ENCODE measurements around the gene AP3S2.

Gene AP3S2

DNA sequence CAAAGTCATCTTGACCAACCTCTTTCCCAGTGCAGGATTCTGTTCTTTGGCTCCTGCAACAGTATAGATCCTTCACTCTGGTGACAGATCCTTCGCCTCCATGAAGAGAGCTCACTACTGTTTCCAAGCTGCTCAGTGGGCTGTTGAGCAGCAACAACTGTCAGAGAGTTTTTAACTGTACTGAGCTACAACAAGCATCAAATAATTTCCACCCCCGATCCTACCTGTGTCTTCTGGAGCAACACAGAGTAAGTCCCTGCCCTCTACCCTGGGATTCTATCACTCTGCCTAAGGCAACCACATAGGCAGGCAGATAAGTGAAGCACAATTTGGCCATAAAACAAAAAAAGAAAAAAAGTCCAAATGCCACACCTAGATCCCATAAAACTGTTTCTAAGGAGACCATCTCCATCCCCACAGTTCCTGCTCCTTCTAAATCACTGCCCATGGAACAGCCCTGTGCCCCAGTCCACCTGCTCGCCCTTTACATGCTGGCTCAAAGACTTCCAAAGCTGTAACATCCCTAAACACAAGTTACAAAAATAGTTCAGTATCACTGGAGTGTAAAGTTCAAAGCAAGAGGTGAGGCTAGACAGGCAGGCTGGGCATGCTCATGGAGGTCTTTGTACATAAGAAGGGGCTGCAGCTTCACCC, 41.3 kb downstream of the AP3S2 start:
- TF ChIP-seq, protein P1, sequence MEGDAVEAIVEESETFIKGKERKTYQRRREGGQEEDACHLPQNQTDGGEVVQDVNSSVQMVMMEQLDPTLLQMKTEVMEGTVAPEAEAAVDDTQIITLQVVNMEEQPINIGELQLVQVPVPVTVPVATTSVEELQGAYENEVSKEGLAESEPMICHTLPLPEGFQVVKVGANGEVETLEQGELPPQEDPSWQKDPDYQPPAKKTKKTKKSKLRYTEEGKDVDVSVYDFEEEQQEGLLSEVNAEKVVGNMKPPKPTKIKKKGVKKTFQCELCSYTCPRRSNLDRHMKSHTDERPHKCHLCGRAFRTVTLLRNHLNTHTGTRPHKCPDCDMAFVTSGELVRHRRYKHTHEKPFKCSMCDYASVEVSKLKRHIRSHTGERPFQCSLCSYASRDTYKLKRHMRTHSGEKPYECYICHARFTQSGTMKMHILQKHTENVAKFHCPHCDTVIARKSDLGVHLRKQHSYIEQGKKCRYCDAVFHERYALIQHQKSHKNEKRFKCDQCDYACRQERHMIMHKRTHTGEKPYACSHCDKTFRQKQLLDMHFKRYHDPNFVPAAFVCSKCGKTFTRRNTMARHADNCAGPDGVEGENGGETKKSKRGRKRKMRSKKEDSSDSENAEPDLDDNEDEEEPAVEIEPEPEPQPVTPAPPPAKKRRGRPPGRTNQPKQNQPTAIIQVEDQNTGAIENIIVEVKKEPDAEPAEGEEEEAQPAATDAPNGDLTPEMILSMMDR (IDR thresholded peaks at IDR 0.05; ENCODE audit: low read depth, low read length): no peak
- no peak for DNase-seq (ENCODE audit: extremely low read depth, low read depth)

DNA sequence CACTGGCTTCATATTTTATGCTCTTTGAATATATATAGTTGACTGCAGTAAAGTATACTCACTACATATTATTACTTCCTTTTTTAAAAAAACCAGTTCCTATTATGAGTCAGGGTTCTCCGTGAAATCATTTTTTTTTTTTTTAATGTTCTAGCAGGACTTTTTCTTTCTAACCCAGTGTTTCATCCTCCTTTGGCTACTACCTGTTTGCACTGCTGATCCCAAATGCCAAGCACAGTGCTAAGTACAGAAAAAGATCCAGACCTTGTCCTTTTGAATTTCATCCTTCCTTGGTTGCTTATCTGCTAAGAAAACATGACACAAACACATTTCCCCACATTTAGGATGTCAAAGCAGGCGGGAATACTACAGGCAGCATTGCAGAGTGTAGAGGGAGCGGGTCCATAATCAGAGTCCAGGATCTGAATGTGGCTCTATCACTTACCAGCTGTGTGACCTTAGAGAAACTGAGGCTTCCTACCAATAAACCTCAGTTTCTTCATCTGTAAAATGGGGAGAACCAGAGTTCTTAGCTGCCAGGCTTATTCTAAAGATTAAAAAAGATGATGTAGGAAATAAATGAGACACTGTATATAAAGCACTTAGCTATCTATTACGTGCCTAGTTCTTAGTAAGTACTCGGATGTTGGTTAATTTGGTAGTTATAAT, 42.0 kb downstream of the AP3S2 start:
- no peak for DNase-seq (ENCODE audit: extremely low read depth, low read depth)

DNA sequence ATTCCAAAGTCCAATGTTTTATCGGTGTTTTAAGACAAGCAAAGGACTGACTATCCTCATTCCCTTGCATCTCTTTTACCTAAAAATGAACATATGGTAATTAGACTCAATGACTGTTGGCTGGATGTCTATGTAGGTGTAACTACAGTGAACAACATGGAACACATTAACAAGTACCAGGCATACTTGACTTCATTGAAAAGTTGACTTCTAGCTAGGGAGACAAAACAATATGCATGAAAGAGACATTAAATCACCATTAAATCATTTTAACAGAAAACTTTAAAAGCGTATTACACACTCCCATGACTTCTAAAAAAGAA, 44.9 kb downstream of the AP3S2 start:
- TF ChIP-seq, protein P1 (IDR thresholded peaks at IDR 0.05; ENCODE audit: low read depth, low read length): no peak
- DNase-seq (ENCODE audit: extremely low read depth, low read depth): no peak

More for the DNA sequence above, 42.0 kb downstream of the AP3S2 start:
- TF ChIP-seq, protein P1 (IDR thresholded peaks at IDR 0.05; ENCODE audit: low read depth, low read length): no peak

DNA sequence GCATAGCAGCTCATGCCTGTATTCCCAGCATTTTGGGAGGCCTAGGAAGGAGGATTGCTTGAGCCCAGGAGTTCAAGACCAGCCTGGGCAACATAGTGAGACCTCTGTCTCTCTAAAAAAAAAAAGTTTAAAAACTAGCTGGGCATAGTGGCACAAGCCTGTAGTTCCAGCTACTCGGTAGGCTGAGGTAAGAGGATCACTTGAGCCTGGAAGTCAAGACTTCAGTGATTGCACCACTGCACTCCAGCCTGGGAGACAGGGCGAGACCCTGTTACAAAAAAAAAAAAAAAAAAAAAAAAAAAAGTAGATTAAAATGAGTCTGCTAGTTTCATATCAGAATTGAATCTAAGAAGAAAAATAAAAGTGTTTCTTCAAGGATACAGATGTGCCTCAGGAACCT, 46.7 kb downstream of the AP3S2 start:
- no peak for DNase-seq (ENCODE audit: extremely low read depth, low read depth)
- TF ChIP-seq, protein P1 (IDR thresholded peaks at IDR 0.05; ENCODE audit: low read depth, low read length): no peak

DNA sequence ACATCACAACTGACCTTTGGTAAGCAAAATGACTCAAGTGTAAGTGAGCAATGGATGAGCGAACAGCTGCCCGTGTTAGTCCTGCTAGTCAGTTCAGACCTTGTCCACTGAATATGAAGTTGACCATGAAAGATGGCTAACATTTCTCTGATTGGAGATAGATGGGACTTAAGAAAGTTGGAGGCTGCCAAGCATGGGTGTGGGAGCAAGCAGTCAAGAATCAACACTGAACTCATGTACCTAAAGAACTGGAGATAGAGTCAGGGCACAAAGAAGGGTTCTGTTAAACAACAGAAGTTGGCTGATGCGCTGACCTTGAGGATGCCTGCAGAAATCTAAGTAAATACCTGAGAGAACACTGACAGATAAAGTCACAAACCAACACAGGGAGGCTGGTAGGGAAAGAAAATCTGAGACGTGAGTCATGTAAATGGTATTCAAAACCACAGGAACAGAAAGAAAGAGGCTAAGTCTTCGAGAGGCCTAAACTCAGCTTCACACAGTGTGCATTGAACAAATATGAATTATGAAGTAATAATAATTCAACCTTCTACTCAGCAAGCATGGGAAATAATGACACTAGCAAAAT, 48.4 kb downstream of the AP3S2 start:
- TF ChIP-seq, protein P1 (IDR thresholded peaks at IDR 0.05; ENCODE audit: low read depth, low read length): no peak
- DNase-seq (ENCODE audit: extremely low read depth, low read depth): peak; percentile 49

DNA sequence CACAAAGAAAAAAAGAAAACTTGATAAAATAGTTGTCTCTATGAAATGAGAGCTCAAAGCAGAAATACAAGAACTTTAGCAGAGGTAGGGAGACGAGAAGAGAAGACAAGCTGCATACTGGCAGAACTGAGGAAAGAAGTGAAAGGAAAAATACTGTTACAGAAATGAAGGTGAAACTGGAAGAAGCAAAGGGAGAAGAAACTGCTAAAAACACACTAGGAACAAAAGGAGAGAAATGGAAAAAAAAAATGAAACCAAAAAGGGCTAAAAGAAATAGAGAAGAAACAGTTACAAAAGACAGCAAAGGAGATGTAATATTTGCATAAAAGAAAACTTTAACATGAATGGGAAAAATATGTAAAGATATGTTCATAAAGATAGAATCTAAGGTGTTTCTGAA, 51.8 kb downstream of the AP3S2 start:
- TF ChIP-seq, protein P1 (IDR thresholded peaks at IDR 0.05; ENCODE audit: low read depth, low read length): no peak
- DNase-seq (ENCODE audit: extremely low read depth, low read depth): no peak

DNA sequence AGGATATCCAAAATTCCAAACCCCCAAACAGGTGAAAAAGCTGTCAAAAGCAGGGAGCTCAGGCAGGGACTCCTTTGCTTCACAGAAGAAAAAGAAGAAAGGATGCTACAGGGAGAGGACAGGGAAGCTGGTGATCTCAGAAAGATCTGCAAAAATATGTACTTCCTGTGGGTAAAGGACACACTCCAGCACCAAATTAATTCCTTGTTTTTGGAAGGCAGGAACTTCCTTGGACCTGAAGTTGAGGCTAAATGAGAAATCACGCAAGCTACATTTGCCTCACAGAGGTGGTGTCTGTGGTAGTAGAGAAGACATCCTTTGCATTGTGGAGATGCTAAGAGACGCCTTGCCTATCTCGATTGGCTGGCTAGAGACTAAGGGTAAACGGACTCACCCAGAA, 52.5 kb downstream of the AP3S2 start:
- DNase-seq (ENCODE audit: extremely low read depth, low read depth): no peak
- TF ChIP-seq, protein P1 (IDR thresholded peaks at IDR 0.05; ENCODE audit: low read depth, low read length): no peak

All from AG09319 (cell line).